Keratinocyte (primary cell): ENCODE results near the gene ADAMTSL1.

Source experiments
- CTCF ChIP-seq, 3 experiments: IDR thresholded peaks in 1 of 3; conservative IDR thresholded peaks in 1 of 3; optimal IDR thresholded peaks in 1 of 3; 2 replicates in 2 of 3; 3 replicates in 1 of 3; pipeline versions ENCODE3 to v1.5.1; 2011; ENCODE audit warnings: low read length in 3 of 3, mild to moderate bottlenecking in 3 of 3, moderate library complexity in 2 of 3, control low read depth in 1 of 3, inconsistent platforms in 1 of 3; ENCODE audit not compliant: insufficient read depth in 2 of 3; ENCODE audit errors: extremely low read depth in 1 of 3
- EZH2 ChIP-seq: IDR thresholded peaks from one replicate; pipeline ENCODE4 v1.6.1; 2012; ENCODE audit warnings: inconsistent platforms, mild to moderate bottlenecking, low read length, moderate library complexity

DNA sequence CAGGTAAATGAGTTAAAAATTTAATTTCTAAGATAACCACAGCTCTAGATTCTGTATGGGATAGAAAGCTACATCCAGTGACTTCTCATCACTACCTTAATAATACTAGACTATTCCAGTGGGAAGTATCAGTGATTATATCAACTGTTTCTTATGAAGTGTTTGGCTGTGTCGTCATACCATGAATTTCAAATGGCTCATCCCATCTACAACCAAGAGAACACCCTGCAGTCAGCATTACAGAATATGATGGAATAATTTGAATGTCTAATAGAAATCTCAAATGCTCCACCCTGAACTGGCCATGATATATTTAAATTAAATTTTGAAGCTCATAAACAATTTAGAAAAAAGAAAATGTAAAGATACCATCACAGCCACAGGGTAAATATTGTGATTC lies 245.0 kb downstream of the ADAMTSL1 start:
- TF ChIP-seq CTCF (optimal IDR thresholded peaks at IDR 0.05 in 1 of 3, IDR thresholded peaks at IDR 0.05 in 1 of 3, conservative IDR thresholded peaks at IDR 0.05 in 1 of 3; ENCODE audit: extremely low read depth in 1 of 3, insufficient read depth in 2 of 3, low read length in 3 of 3), result no peak
- TF ChIP-seq EZH2, result no peak
